ENCODE data around the gene ACTA1. TPM values are rescaled to one million over a fixed set of nuclear protein-coding genes. Genes with fewer than 3 reads are reported as not detected.

ACTA1 gene
- total and polyA plus RNA-seq, 2 donors (not counting 1 experiment from before 2014, with no cell fraction given) = 0.21 TPM; not detected in 1

- H3K27ac Mint-ChIP-seq = no peak overlapping the region
- Histone ChIP-seq H3K4me2 (replicated peaks; ENCODE audit: low read depth, low read length, poor library complexity, severe bottlenecking) (no peak overlapping the region), H3K9ac (ENCODE audit: low read length) (no peak overlapping the region), H3K9me3 (ENCODE audit: control extremely low read depth in 1 of 3, control insufficient read depth in 2 of 3, insufficient read depth in 1 of 3, low read length in 2 of 3) (no peaks in the 10 kb centered on the region), H3K27me3 (replicated peaks in 1 of 4; ENCODE audit: control extremely low read depth in 1 of 4, control insufficient read depth in 3 of 4, insufficient read depth in 4 of 4, low read length in 3 of 4) (no peaks in the 10 kb centered on the region), H3K79me2 (ENCODE audit: control insufficient read depth, insufficient read depth, low read length) (peaks cover 8% of the 10 kb centered on the region), H2AFZ (ENCODE audit: insufficient read depth, low read depth, low read length, poor library complexity, severe bottlenecking) (no peak overlapping the region), H3K36me3 (replicated peaks in 1 of 2; ENCODE audit: control extremely low read depth in 1 of 2, control insufficient read depth in 1 of 2, extremely low read depth in 1 of 2, insufficient read depth in 2 of 2, low read length in 1 of 2) (peaks cover 13 to 74% of the 10 kb centered on the region in 2 experiments), H3K4me3 (ENCODE audit: control extremely low read depth in 1 of 5, extremely low read depth in 1 of 5, insufficient read depth in 1 of 5, low read depth in 2 of 5, low read length in 4 of 5) (no peak overlapping the region), H4K20me1 (ENCODE audit: control insufficient read depth, insufficient read depth, low read length, poor library complexity, severe bottlenecking) (no peaks in the 10 kb centered on the region), H3K4me1 (ENCODE audit: control insufficient read depth in 2 of 2, insufficient read depth in 2 of 2, low read length in 2 of 2) (no peaks in the 10 kb centered on the region), H3K27ac (ENCODE audit: low read length in 2 of 2) (no peak overlapping the region)
- no peak for DNase-seq
- CTCF ChIA-PET = interaction anchor here (7.5 kb wide), 1 partner anchor 11 kb away, joined by 47 read pairs; no protein-coding TSS in a partner anchor
- no peak for TF ChIP-seq CTCF (IDR thresholded peaks at IDR 0.05)
- TF ChIP-seq EZH2 (IDR thresholded peaks at IDR 0.05; ENCODE audit: borderline replicate concordance, insufficient read depth, low read depth, low read length, poor library complexity, severe bottlenecking) = no peak
- no peaks in the 10 kb centered on the region for H3K9me3 Mint-ChIP-seq (ENCODE audit: insufficient read depth)
- ATAC-seq (ENCODE audit: low read depth) = no peak
- intact Hi-C loops (cut with micrococcal nuclease) = no loop called here
- peaks cover 4% of the 10 kb centered on the region for H3K4me1 Mint-ChIP-seq
- H3K4me3 Mint-ChIP-seq = no peak overlapping the region
- 94% methylated on average over 8 of the region's 8 CpGs for WGBS (ENCODE audit: insufficient coverage)
- H3K27me3 Mint-ChIP-seq = no peaks in the 10 kb centered on the region
- POLR2A ChIA-PET = no interaction called here
Measured at GRCh38 chr1:229470406-229471043, 36.6 kb upstream of the ACTA1 start.

GRCh38 chr1:229466887-229467286, 33.0 kb upstream of the ACTA1 start:
- Histone ChIP-seq H3K79me2 (ENCODE audit: control insufficient read depth, insufficient read depth, low read length) (no peaks in the 10 kb centered on the region), H3K4me3 (ENCODE audit: control extremely low read depth in 1 of 5, extremely low read depth in 1 of 5, insufficient read depth in 1 of 5, low read depth in 2 of 5, low read length in 4 of 5) (no peak overlapping the region), H2AFZ (ENCODE audit: insufficient read depth, low read depth, low read length, poor library complexity, severe bottlenecking) (no peak overlapping the region), H3K27ac (ENCODE audit: low read length in 2 of 2) (no peak overlapping the region), H3K9ac (ENCODE audit: low read length) (no peak overlapping the region), H3K4me1 (ENCODE audit: control insufficient read depth in 2 of 2, insufficient read depth in 2 of 2, low read length in 2 of 2) (no peaks in the 10 kb centered on the region), H3K4me2 (replicated peaks; ENCODE audit: low read depth, low read length, poor library complexity, severe bottlenecking) (no peak overlapping the region), H3K9me3 (ENCODE audit: control extremely low read depth in 1 of 3, control insufficient read depth in 2 of 3, insufficient read depth in 1 of 3, low read length in 2 of 3) (no peaks in the 10 kb centered on the region), H3K27me3 (replicated peaks in 1 of 4; ENCODE audit: control extremely low read depth in 1 of 4, control insufficient read depth in 3 of 4, insufficient read depth in 4 of 4, low read length in 3 of 4) (no peaks in the 10 kb centered on the region), H3K36me3 (replicated peaks in 1 of 2; ENCODE audit: control extremely low read depth in 1 of 2, control insufficient read depth in 1 of 2, extremely low read depth in 1 of 2, insufficient read depth in 2 of 2, low read length in 1 of 2) (peaks cover 21 to 82% of the 10 kb centered on the region in 2 experiments), H4K20me1 (ENCODE audit: control insufficient read depth, insufficient read depth, low read length, poor library complexity, severe bottlenecking) (no peaks in the 10 kb centered on the region)
- H3K9me3 Mint-ChIP-seq (ENCODE audit: insufficient read depth) = no peaks in the 10 kb centered on the region
- ATAC-seq (ENCODE audit: low read depth) (no peak), DNase-seq (no peak)
- TF ChIP-seq EZH2 (IDR thresholded peaks at IDR 0.05; ENCODE audit: borderline replicate concordance, insufficient read depth, low read depth, low read length, poor library complexity, severe bottlenecking) = no peak
- no peak for TF ChIP-seq CTCF (IDR thresholded peaks at IDR 0.05)
- CTCF ChIA-PET = interaction anchor here (0.6 to 7.5 kb wide), 2 partner anchors 9 to 14 kb away, joined by 3 to 47 read pairs; no protein-coding TSS in a partner anchor
- POLR2A ChIA-PET = no interaction called here
- peaks cover 4% of the 10 kb centered on the region for H3K4me1 Mint-ChIP-seq
- WGBS (ENCODE audit: insufficient coverage) = no CpG with 5 or more reads among the region's 1 CpG
- H3K27ac Mint-ChIP-seq = peak overlapping the region; percentile 22
- no peak overlapping the region for H3K4me3 Mint-ChIP-seq
- no peaks in the 10 kb centered on the region for H3K27me3 Mint-ChIP-seq
- intact Hi-C loops (cut with micrococcal nuclease) = no loop called here

Measured in B cell (primary cell).